Breast epithelium (tissue), 3 donors: ENCODE data around the gene OR52N5.

ENCODE experiments used
- POLR2A ChIP-seq: fragments of 450-650 bp; IDR thresholded peaks from one replicate; pipeline ENCODE4 v1.6.1; 2016; ENCODE audit warnings: antibody characterized with exemption, mild to moderate bottlenecking, moderate library complexity
- POLR2AphosphoS5 ChIP-seq, 3 donors: sonication (generic); formaldehyde crosslinking; IDR thresholded peaks; one replicate each; pipeline ENCODE4 v1.6.1; 2017; ENCODE audit warnings: antibody characterized with exemption in 3 of 3
- TF ChIP-seq, protein P1 (sequence below), 3 donors: fragments of 450-650 bp; IDR thresholded peaks; one replicate each; pipeline ENCODE4 v1.5.1; 2016 to 2017; ENCODE audit warnings: antibody characterized with exemption in 3 of 3, mild to moderate bottlenecking in 3 of 3, moderate library complexity in 3 of 3

DNA sequence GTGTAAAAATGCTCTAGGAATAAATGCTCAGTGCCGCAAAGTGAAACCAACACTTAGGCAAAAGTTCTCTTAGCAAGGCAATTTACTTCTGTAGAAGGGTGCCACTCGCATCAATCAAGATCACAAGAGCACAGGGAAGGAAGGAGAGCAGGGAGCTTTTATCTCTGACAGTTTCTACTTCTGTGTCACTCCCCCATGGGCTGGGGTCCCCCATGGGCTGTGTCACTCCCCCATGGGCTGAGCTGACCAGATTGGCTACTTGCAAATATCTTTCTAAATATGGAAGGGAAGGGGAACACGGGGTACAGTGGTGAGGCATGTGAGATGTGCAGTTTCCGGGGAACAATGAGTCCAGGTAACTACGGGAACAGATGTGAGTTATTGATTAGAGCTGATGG is 26.0 kb upstream of the OR52N5 start:
- TF ChIP-seq, protein P1, sequence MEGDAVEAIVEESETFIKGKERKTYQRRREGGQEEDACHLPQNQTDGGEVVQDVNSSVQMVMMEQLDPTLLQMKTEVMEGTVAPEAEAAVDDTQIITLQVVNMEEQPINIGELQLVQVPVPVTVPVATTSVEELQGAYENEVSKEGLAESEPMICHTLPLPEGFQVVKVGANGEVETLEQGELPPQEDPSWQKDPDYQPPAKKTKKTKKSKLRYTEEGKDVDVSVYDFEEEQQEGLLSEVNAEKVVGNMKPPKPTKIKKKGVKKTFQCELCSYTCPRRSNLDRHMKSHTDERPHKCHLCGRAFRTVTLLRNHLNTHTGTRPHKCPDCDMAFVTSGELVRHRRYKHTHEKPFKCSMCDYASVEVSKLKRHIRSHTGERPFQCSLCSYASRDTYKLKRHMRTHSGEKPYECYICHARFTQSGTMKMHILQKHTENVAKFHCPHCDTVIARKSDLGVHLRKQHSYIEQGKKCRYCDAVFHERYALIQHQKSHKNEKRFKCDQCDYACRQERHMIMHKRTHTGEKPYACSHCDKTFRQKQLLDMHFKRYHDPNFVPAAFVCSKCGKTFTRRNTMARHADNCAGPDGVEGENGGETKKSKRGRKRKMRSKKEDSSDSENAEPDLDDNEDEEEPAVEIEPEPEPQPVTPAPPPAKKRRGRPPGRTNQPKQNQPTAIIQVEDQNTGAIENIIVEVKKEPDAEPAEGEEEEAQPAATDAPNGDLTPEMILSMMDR (IDR thresholded peaks at IDR 0.05): no peak
- TF ChIP-seq POLR2AphosphoS5 (IDR thresholded peaks at IDR 0.05) (no peak), POLR2A (no peak)
